Kidney glomerular epithelial cell (primary cell): ENCODE data around the gene FSTL4.
A peak's percentile ranks its signal among the peaks of the same experiment; 100 is the strongest.
"Not testable (repeated sequence)": the region's sequence is repeated elsewhere in the genome, so short reads cannot be mapped to it uniquely, and the experiment has no call there.

Experiments used
- DNase-seq: peaks from one replicate; lab custom pipeline; 2025; lab: John Stamatoyannopoulos, UW

FSTL4 gene

DNA sequence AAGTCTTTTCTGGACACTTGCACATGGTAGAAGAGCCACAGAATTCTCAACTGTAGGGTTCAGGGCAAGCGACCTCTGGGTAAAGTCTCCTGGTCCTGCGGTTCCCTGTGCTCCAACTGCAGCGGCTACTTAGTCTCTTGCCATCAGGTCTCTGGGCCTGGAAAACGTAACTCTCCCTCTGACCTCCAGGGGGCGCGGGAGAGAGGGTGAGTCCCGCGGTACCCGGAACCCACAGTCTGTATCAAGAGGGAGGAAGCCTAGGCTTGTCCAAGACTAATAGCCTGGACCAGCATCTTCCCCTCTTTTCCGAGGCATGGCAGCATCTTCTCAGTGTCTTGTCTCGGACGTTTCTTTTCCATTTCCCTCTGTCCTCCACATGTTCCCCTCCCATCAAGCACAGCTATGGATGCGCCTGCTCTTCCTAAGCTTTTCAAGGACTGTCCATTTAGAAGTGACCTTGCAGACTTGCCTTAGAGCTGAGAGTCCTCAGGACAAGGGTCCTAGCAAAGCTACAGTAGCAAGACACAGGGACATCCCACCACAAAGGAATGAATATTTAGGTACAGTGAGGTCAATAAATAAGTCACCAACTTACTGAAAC, 59.3 kb downstream of the FSTL4 start:
- peak; percentile 14 for DNase-seq

DNA sequence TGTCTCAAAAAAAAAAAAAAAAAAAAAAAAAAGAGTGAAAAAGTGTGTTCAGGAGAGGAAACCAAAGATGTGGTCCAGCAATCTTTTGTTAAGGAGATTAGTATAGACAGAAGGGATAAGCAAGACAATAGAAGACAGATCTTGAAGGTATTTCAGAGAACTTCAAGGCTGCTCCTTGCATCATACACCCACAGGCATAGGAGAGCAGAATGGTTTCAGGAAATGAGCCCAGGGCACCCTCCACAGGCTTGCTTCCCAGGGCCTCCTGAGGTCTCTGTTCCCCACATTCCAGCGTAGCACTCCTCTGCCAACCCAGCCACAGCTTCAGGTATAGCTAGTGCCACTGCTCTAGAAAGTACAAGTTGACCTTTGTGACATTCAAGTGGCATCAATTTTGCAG, 65.8 kb downstream of the FSTL4 start:
- no peak for DNase-seq

DNA sequence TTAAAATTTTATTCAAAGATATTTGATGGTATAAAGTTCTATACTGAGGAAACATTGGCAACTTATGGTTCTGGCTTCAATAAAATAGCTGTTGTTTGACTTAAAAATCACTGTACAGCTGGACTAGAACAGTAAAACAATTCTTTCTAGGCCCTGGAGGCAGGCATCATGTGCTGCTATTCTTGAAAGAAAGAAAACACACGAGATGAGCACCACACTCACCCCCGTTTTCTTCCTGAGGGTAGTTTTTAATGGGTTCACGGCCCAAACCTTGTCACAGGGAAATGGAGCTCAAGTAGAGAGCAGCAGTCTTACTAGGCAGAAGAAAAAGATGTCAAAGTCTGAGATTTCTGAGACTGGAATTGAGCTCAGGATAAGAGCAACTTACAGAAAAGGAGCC, 68.0 kb downstream of the FSTL4 start:
- DNase-seq = no peak

DNA sequence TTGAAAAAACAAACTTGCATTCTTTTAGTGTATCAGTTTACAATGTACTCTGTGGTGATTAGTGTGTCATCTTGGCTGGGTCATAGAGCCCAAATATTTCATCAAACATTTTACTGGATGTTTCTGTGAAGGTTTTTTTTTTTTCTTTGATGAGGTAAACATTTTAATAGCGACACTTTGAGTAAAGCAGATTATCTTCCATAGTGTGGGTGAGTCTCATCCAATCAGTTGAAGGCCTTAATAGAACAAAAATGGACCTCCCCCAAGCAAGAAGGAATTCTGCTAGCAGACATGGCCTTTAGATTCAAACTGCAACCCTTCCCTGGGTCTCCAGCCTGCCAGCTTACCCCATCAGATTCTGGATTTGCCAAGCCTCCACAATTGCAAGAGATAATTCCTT, 72.5 kb downstream of the FSTL4 start:
- DNase-seq = no peak

DNA sequence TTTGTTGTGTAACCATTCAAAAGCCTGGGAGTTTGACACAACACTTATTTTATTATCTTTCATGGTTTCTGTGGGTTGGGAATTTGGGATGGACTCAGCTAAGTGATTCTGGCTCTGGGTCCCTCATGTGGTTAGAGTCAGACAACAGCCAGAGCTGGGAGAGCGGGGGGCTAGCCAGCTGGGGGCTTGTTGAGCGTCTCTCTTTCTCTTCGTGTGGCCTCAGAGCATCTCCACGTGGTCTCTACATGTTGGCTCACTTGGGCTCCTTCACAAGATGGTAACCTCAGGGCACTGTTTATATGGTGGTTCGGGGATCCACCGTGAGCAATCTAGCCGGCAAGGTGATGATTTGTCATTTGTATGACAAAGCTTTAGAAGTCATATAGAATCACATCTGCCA, 73.6 kb downstream of the FSTL4 start:
- no peak for DNase-seq

DNA sequence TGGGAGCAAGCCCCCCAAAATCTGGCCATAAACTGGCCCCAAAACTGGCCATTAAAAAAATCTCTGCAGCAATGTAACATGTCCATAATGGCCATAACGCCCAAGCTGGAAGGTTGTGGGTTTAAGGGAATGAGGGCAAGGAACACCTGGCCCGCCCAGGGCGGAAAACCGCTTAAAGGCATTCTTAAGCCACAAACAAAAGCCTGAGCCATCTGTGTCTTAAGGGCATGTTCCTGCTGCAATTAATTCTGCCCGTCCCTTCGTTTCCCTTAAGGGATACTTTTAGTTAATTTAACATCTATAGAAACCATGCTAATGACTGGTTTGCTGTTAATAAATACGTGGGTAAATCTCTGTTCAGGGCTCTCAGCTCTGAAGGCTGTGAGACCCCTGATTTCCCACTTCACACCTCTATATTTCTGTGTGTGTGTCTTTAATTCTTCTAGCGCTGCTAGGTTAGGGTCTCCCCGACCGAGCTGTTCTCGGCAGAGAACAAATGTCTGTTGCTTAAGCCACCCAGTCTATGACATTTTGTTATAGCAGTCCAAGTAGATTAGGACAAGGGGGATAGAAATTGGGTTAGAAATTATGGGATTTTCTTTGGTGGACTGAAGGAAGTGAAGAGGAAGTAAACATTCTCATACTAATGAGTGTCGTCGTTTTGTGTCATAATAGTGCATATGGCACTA, 77.0 kb downstream of the FSTL4 start:
- DNase-seq = not testable (repeated sequence)

DNA sequence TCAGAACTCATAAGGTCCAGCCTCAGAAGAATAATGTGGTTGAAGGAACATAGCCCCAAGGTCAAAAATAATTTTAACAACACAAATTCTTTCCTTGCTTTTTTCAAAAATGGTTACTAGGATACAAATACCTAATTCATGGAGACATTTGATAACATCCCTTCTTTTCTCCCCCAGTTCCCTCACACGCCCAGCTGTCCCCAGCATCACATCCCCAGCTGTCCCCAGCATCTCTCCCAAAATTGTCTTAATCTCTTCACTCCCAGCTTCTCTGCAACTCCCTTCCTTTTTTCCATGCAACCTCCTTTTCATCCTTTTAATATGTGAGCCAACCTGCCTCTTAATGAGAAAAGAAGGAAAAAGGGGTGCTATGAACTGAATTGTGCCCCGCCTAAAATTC, 77.8 kb downstream of the FSTL4 start:
- no peak for DNase-seq

DNA sequence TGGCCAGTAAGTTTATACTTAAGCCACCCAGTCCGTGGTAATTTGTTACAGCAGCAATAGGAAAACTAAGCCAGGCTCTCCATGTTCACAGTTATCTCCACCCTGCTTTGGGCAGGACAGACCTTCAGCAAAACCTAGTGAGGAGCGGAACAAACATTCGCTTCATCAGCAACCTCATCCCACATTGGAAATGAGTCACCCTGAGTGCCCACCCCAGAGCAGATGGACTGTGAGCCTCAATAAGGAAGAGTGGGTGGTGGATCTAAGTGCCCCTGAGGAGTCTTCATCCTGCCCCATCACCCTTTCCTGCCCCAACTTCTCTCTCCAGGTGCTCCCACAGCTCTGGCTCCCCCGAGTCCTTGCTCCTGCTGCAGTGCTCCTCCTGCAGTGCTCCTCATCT, 78.8 kb downstream of the FSTL4 start:
- no peak for DNase-seq

DNA sequence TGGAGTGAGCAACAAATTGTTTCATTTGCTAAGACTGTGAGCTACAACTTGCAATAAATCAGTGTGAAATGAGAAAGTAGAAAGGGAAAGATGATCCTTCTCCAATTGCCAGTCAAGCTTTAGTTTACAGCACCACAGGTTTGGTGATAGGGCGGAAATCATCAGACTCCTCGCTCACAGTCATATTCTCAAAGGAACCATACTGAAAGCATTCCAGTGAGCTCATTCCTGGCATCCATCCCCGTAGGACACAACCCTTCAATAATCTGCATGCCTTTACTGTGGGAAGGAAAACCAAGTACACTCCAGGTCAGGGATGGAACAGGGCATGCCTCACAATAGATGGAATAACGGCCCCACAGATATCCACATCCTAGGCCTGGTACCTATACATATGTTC, 80.7 kb downstream of the FSTL4 start:
- no peak for DNase-seq

DNA sequence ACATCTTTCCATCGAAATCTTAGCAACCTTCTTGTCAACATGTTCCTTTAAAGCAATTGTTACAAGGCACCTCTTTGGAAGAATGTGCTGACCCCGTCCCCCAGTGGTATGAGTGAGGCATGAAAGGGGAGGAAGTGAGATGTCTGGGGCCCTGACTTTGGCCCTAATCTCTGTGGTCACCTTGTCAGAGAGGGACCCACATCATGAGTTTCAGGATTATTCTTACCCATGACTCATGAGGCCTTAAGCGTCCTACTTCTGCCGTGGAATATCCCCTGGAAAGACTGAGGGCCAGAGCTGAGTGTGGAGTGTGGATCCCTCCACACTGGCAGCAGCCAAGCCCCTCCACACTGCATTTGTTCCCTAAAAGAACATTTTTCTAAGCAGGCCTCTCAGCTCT, 81.2 kb downstream of the FSTL4 start:
- DNase-seq = no peak

DNA sequence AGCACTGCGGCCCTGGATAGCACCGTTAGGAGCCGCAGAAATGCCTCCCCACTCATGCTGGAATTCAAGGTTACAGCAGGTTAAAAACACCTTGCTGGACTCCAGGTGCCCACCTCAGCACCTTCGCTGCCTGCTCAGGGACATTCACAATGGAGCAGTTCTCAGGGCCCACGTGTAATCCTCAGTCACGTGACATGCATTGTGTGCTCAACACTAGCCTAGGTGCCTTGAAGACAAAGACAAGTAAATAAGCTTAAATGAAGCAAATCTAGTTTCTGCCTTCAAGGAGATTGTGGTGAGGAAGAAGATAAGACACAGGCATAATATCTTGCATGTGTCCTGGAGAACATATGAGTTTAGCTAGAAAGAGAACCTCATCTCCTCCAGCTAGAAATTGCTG, 82.1 kb downstream of the FSTL4 start:
- DNase-seq = no peak

DNA sequence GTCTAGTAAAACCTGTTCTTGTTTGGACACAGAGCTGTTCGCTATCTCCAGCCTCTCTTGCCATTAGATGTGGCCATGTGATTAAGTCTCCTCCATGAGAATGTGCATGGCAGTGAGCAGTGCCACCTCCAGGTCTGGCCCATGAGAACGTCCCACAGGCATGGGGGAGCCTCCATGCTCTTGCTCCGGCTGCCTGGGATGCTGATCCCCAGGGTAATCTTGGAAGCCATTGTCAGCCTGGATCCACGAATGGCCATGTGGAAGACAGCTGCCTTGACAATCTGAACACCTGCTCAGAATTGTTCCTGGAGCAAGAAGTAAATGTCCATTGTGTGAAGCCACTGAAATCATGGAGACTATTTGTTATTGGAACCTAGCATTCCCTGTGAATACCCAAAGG, 83.5 kb downstream of the FSTL4 start:
- DNase-seq = no peak

DNA sequence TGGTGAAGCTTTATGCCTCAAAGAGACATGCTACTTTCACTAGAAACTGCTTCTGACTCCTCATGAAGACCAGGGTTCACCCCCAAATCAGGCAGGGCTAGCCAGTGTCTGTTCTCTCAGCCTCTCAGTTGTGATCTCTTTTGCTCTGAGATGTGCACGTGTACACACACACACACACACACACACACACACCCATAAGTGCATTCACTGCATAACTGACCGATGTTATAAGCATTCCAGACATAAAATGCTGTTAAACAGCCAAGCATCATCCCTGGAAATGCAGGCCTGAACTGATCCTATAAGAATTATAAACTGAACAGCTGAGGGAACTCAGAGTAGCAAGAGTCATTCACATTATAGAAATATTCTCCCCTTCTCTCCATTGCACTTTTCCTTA, 85.0 kb downstream of the FSTL4 start:
- peak; percentile 5 for DNase-seq

DNA sequence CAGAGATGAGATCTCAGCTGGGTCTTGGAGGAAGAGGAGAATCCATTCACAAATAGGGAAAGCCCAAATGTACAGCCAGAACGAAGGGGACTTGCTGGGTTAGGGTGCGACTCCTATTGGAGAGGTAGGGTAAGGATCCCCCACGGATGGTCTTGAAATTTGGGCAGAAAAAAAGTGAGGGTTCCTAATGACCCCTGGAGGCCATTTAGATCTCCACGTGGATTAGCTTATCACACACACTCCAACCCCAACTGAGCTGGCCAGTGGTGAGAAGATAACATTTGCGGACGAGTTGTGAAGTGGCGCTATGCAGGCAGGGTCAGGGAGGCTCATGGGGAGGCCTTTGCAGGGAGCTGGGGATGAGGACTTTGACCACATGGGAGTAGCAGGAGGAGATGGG, 86.0 kb downstream of the FSTL4 start:
- DNase-seq = no peak

DNA sequence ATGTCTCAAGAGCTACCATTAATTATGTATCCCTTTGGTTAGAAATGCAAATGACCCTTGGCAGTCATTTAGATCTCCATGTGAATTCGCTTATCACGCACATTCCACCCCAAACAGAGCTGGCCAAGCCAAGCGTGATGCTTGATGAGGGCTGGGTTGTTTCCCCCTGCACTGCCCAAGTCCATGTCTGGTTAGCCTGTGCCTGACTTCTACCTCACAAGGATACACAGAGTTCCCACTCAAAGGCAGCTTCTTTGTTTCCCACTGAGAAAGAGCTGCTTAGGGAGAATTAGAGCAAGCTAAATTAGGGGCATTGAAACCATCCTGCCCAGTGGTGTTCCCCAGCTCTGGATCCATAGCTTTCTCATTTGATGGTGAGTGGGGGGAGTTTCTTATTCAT, 87.2 kb downstream of the FSTL4 start:
- DNase-seq = no peak

DNA sequence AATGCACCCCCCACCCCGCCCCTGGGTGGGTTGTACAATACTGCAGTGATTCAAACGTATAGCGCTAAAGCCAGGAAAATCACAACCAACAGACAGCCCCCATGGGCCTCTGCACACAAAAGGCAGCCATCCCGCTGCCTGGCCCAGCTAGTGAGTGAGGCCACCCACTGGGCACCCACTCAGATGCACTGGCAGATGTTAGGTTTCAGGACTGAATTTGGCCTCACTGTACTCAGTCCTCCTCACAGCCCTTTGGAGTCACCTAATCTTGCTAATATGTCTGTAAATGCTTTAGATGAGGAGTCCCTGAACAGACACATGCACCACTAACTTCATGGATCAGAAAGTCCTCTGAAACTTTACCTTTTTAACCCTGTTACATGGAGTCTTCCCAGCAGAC, 87.7 kb downstream of the FSTL4 start:
- no peak for DNase-seq

DNA sequence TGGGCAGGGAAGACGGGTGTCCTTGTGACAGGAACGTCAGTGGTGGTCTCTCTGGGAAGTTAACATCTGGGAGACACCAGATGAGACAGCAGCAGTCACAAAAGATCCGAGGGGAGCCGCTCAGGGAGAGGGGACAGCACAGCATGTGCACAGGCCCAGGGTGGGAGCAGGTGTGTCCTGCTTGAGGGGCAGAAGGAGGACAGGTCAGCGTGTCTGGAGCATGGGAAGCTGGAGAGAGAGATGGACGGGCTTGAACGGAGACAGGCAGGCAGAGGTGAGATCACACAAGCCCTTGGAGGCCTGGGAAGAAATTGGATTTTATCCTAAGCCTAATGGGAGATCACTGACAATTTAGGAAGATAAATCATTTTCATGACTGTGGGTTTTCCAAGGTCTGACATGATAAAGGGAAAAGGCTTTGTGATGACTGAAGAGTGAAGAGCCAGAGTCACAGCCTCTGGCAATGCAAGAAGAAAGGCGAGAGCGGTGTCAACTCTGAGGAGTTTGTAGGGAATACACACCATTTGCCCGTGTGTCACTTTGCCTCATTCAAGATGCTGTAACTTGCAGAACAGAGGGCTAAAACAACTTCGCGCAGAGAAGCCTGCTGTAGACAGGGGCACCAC, 88.3 kb downstream of the FSTL4 start:
- DNase-seq = no peak

DNA sequence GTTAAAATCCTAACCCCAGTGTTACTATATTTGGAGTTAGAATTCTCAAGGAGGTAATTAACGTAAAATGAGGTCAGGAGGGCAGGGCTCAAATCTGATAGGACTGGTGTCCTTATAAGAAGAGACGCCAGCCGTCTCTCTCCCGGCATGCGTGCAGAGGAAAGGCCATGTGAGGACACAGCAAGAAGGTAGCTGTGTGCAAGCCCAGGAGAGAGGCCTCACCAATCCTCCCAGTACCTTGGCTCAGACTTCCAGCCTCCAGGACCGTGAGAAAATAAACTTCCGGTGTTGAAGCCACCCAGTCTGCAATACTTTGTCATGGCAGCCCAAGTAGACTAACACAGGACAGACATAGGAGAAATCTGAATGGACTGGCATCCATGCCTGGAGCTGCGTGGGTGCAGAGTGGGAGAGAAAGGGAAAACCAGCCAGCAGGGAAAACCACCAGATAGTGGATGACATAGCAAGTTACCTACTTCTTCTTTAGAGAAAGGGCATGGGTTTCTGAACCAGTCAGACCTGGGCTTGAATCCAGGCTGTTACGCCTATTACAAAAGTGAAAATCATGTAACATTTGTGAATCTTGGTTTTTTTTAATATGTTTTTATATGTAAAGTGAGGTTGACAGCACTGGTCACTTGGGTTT, 89.2 kb downstream of the FSTL4 start:
- no peak for DNase-seq

DNA sequence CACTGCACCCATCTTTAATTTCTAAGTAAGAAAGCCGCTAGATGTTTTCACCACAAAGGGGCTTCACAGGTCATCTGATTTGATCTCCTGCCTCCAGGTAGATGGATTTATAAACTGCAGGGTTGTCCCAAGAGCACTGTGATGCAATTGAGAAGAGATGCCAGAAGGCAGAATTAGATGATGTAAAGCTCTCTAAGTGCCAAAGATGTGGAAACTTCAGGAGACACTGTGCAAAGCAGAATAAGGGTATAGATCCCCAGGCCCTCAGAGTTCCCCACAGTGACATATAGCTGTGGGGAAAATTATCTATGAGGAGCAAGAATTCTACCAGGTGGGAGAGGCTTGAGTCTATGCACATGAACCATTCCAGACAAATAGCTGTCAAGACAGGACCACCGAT, 90.5 kb downstream of the FSTL4 start:
- DNase-seq = no peak

DNA sequence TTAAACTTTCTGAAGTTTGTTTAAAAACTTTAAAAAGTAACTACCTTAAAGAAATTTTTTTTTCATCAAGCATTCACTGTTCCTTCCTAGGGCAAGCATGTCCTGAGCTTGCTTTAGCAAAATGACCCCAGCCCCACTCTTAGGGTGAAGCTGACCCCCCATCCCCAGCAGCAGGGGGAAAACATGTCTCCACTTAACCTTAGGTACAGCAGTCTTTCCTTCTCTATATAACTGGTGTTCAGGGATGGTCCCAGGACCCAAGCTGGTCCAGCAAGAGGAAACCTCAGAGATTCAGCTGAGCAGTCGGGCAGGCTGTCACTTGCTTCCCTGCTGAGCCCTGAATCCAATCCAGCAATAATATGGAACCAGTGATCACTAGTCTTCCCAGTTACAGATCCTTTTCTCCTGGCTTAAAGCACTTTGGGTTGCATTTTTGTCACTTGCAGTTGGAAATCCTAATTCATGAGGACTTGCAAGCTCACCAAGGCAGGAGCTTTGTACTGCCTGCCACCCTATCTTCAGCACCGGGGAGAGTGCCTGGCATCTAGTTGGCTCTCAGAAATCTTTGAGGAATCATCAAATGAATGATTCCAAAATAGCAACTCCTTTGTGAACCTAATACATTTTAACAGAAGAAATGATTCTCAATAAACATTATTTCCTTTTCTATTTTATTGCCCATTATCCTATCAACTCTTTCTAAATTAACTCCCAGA, 91.2 kb downstream of the FSTL4 start:
- DNase-seq = no peak

DNA sequence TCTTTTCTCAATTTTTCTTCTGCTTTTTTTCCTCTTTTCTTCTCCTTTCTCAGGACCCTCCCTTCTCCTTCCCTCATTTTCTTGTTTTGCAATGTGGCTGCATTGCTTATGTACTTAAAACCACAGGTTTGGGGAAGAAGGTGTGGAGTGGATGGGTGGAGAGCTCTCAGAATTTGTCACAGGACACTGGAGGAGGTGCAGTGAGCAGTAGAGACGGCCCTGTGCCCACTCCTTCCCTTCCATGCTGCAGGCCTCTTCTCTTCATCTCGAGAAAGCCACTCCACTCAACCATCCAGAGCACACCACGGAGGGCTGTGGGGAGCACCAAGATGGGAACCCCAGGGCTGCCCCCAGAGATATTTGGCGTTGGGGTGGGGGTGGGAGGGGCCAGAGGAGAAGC, 92.3 kb downstream of the FSTL4 start:
- no peak for DNase-seq

DNA sequence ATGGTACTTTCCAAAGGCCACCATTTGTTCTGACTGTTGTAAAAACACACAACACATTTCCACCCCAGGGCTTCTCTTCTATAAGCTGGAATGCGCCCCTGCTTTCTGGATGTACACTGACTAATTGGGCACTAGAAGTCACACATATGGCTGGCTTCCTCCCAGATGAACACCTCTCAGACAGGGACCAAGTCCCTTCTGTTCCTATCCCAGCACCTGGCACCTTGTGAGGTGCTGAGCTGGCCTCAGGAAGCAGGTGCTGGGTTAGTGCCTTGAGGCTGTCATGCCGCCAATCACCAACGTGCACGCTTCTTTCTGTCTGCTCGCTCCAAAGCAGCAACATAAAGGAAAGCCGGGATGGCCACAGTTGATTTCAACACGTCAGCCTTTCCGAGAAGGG, 93.2 kb downstream of the FSTL4 start:
- no peak for DNase-seq

DNA sequence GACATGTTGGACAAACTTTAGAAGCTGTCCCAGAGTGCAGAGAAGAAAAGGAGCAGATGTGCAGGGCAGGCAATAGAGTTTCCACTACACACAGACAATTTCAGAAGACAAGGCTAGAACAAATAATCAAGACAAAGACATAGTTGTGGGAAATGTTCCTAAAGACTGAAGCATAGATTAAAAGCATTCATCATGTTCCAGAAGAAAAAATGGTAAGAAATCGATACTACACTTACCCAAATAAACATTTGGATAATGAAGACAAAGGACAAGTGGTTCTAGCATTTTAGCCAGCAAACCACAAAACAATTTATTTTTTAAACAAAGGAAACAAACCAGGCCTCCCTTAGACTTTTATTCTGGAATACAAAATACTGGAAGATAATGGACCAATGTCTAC, 97.9 kb downstream of the FSTL4 start:
- DNase-seq = no peak
